HepG2 (cell line): ENCODE measurements around the gene SP8.

Experiments used
- EZH2 ChIP-seq: conservative IDR thresholded peaks from 2 replicates; pipeline ENCODE4 v1.6.1; 2012; ENCODE audit warnings: mild to moderate bottlenecking, low read depth, low read length, moderate library complexity
- HNRNPUL1 ChIP-seq: fragments of 200-400 bp; formaldehyde crosslinking; IDR thresholded peaks from 2 replicates; pipeline ENCODE4 v1.6.1; 2017; ENCODE audit warnings: low read depth, mild to moderate bottlenecking, low read length, moderate library complexity
- NR3C1 ChIP-seq: sonication (generic); formaldehyde crosslinking; IDR thresholded peaks from 2 replicates; pipeline ENCODE4 v1.4.0; 2020; ENCODE audit warnings: missing genetic modification reagents
- ZHX1 ChIP-seq: sonication (generic); formaldehyde crosslinking; IDR thresholded peaks from 2 replicates; pipeline ENCODE4 v1.8.1; 2022; ENCODE audit warnings: low read depth, mild to moderate bottlenecking, missing genetic modification reagents

- TF ChIP-seq ZHX1 (no peak), HNRNPUL1 (no peak), NR3C1 (CRISPR knock-in tag) (no peak), EZH2 (no peak)
These were observed 1.8 kb upstream of the SP8 start for GRCh38 chr7:20788420-20788990.
